HepG2 (cell line): ENCODE measurements around the gene KRT3. TPM values are rescaled to one million over a fixed set of nuclear protein-coding genes. Genes with fewer than 3 reads are reported as not detected.

ENCODE experiments used
- ATAC-seq: fragments of 200-7000 bp; cut with Tn5 transposase; 3 replicates; pipeline ENCODE4 v1.9.1; 2020; ENCODE audit warnings: mild to moderate bottlenecking, moderate library complexity
- BruUV-seq: library from RNA; stranded (reverse); fragments of 400-500 nt; replicated peaks from 2 replicates; lab custom pipeline; 2021; lab: Mats Ljungman, UMichigan
- CTCF ChIA-PET: fragments of 300-600 bp; formaldehyde crosslinking; extraction: SDS; loops from one replicate; lab custom pipeline; 2021; ENCODE audit warnings: low total read pairs, inconsistent platforms, low intra/inter-chr PET ratio; lab: Yijun Ruan, JAX
- POLR2A ChIA-PET: fragments of 350-600 bp; sonication (Branson Sonifier 250); formaldehyde crosslinking; loops from one replicate; lab custom pipeline; 2020; ENCODE audit warnings: antibody characterized with exemption, inconsistent platforms; lab: Yijun Ruan, JAX
- DNase-seq: peaks from one replicate; pipeline ENCODE4 v3.0.0-alpha.2; 2015; ENCODE audit warnings: low spot score
- FAIRE-seq: peaks from 3 replicates; lab custom pipeline; 2011; peaks lifted over from hg19 to GRCh38; lab: Jason Lieb, UNC
- H2AFZ ChIP-seq: one replicate; pipeline ENCODE4 v1.6.1; 2011; ENCODE audit warnings: low read length, inconsistent platforms
- H3K27ac ChIP-seq: fragments of 300-600 bp; 3 replicates; pipeline ENCODE4 v1.8.0; 2011; ENCODE audit warnings: mixed run types, mild to moderate bottlenecking, mixed read lengths, low read length, inconsistent platforms; ENCODE audit not compliant: insufficient read depth; ENCODE audit errors: extremely low read length
- H3K27me3 ChIP-seq, 2 experiments: fragments of 200-600 bp in 1 of 2; 2 replicates in 1 of 2; 3 replicates in 1 of 2; pipeline versions ENCODE4 v1.6.0 to v1.8.0; 2011; ENCODE audit warnings: low read length in 2 of 2, mild to moderate bottlenecking in 2 of 2, moderate library complexity in 2 of 2, inconsistent platforms in 1 of 2; ENCODE audit not compliant: insufficient read depth in 2 of 2, control insufficient read depth in 1 of 2
- H3K36me3 ChIP-seq, 2 experiments: fragments of 200-600 bp in 1 of 2; replicated peaks in 1 of 2; 2 replicates in 1 of 2; 3 replicates in 1 of 2; pipeline versions ENCODE4 v1.5.1 to v1.8.0; 2011; ENCODE audit warnings: low read length in 2 of 2, inconsistent platforms in 1 of 2; ENCODE audit not compliant: insufficient read depth in 2 of 2, control insufficient read depth in 1 of 2
- H3K4me1 ChIP-seq: 2 replicates; pipeline ENCODE4 v1.5.1; 2012; ENCODE audit warnings: low read length, inconsistent platforms; ENCODE audit not compliant: insufficient read depth
- H3K4me2 ChIP-seq: 2 replicates; pipeline ENCODE4 v1.6.0; 2011; ENCODE audit warnings: low read depth, low read length, inconsistent platforms
- H3K4me3 ChIP-seq, 3 experiments: fragments of 200-600 bp in 1 of 3; sonication (generic), shearing (Covaris generic) in 1 of 3; replicated peaks in 1 of 3; 2 replicates each; pipeline ENCODE4 v1.5.1; 2011 to 2016; ENCODE audit warnings: low read length in 3 of 3, inconsistent platforms in 2 of 3, low read depth in 2 of 3, mild to moderate bottlenecking in 2 of 3, control low read depth in 1 of 3, mixed read lengths in 1 of 3; ENCODE audit not compliant: insufficient read depth in 1 of 3
- H3K79me2 ChIP-seq: one replicate; pipeline ENCODE4 v1.6.1; 2011; ENCODE audit warnings: low read length, inconsistent platforms; ENCODE audit not compliant: insufficient read depth
- H3K9ac ChIP-seq: 2 replicates; pipeline ENCODE4 v1.6.0; 2011; ENCODE audit warnings: mild to moderate bottlenecking, low read depth, low read length, inconsistent platforms; ENCODE audit not compliant: insufficient read depth
- H3K9me3 ChIP-seq: 2 replicates; pipeline ENCODE4 v1.5.1; 2012; ENCODE audit warnings: mild to moderate bottlenecking, low read length
- H4K20me1 ChIP-seq: 2 replicates; pipeline ENCODE4 v1.6.0; 2011; ENCODE audit warnings: inconsistent platforms, mild to moderate bottlenecking, low read length, moderate library complexity; ENCODE audit not compliant: insufficient read depth
- DPF2 ChIP-seq: sonication (generic); formaldehyde crosslinking; IDR thresholded peaks from 2 replicates; pipeline ENCODE4 v1.4.0; 2020; ENCODE audit warnings: mild to moderate bottlenecking, low read depth, missing genetic modification reagents, borderline replicate concordance
- HOMEZ ChIP-seq: IDR thresholded peaks from 2 replicates; pipeline ENCODE4 v1.6.1; 2016; ENCODE audit warnings: low read depth
- ISL2 ChIP-seq: sonication (generic); formaldehyde crosslinking; IDR thresholded peaks from 2 replicates; pipeline ENCODE4 v1.5.0; 2020; ENCODE audit warnings: missing genetic modification reagents
- JUND ChIP-seq: sonication (generic); formaldehyde crosslinking; IDR thresholded peaks from 2 replicates; pipeline ENCODE4 v1.8.0; 2022; ENCODE audit warnings: mild to moderate bottlenecking, missing genetic modification reagents
- KAT7 ChIP-seq: IDR thresholded peaks from 2 replicates; pipeline ENCODE4 v1.6.1; 2018; ENCODE audit warnings: borderline replicate concordance, missing compliant biosample characterization
- PBX2 ChIP-seq: IDR thresholded peaks from 2 replicates; pipeline ENCODE4 v1.6.1; 2016; ENCODE audit warnings: control low read depth
- RFX5 ChIP-seq: IDR thresholded peaks from 2 replicates; pipeline ENCODE4 v1.6.1; 2011; ENCODE audit warnings: low read depth, low read length, improper control_type of control experiment
- STAT6 ChIP-seq: sonication (generic); formaldehyde crosslinking; IDR thresholded peaks from 2 replicates; pipeline ENCODE4 v1.4.0; 2020; ENCODE audit warnings: missing genetic modification reagents, mild to moderate bottlenecking, borderline replicate concordance
- TMF1 ChIP-seq: sonication (generic); formaldehyde crosslinking; IDR thresholded peaks from 2 replicates; pipeline ENCODE4 v1.8.1; 2022; ENCODE audit warnings: low read depth, missing genetic modification reagents
- ZBTB34 ChIP-seq: sonication (generic); formaldehyde crosslinking; IDR thresholded peaks from 2 replicates; pipeline ENCODE4 v1.8.0; 2022; ENCODE audit warnings: mild to moderate bottlenecking, missing genetic modification reagents
- ZNF234 ChIP-seq: sonication (generic); formaldehyde crosslinking; conservative IDR thresholded peaks from 2 replicates; pipeline ENCODE4 v1.5.1; 2020; ENCODE audit warnings: mild to moderate bottlenecking, missing genetic modification reagents
- ZNF382 ChIP-seq: sonication (generic); formaldehyde crosslinking; IDR thresholded peaks from 2 replicates; pipeline ENCODE4 v1.5.0; 2020; ENCODE audit warnings: missing genetic modification reagents, mild to moderate bottlenecking, borderline replicate concordance
- ZNF496 ChIP-seq: sonication (generic); formaldehyde crosslinking; IDR thresholded peaks from 2 replicates; pipeline ENCODE4 v1.8.1; 2023; ENCODE audit warnings: mild to moderate bottlenecking, moderate library complexity, missing genetic modification reagents; ENCODE audit not compliant: insufficient replicate concordance
- ZNF792 ChIP-seq: IDR thresholded peaks from 2 replicates; pipeline ENCODE4 v1.6.1; 2016
- ZSCAN25 ChIP-seq: sonication (generic); formaldehyde crosslinking; IDR thresholded peaks from 2 replicates; pipeline ENCODE4 v1.8.0; 2022; ENCODE audit warnings: mild to moderate bottlenecking, missing genetic modification reagents
- WGBS: methylation state at CpG from one replicate; pipeline ENCODE4 v1.1.6; 2017; ENCODE audit warnings: low lambda C conversion rate; 5-methylcytosine and 5-hydroxymethylcytosine counted together
- in situ Hi-C: cut with HindIII; loops from 2 replicates; pipeline ENCODE4 v1.10.0; 2017; ENCODE audit warnings: low pct_unique_long_range_greater_than_20kb; ENCODE audit not compliant: extremely low pct_ligation_motif_present
- intact Hi-C: fragments of 100-400 bp; cut with micrococcal nuclease; formaldehyde crosslinking; loops from one replicate; pipeline ENCODE4 v1.10.0; 2022; ENCODE audit not compliant: unreplicated experiment
- polyA plus RNA-seq, 8 experiments: library from polyadenylated mRNA; depleted of rRNA in 3 of 8; stranded (reverse) in 7 of 8; unstranded in 1 of 8; fragments of >200 nt; fragmentation: Illumina TruSeq in 4 of 8; extraction: Trizol in 4 of 8; gene quantifications; 2 replicates each; pipeline versions ENCODE4 v1.2.1 to v1.2.3, GENCODE V29; 2011 to 2016; ENCODE audit warnings: low read depth in 4 of 8, missing spikeins in 1 of 8, mixed read lengths in 1 of 8; ENCODE audit not compliant: insufficient read depth in 1 of 8
- total RNA-seq, 5 experiments: library from RNA; depleted of rRNA; stranded (reverse); fragments of >200 nt; fragmentation: Illumina TruSeq; extraction: Trizol; gene quantifications; 2 replicates each; pipeline ENCODE4 v1.2.3, GENCODE V29; 2016; ENCODE audit warnings: low read depth in 1 of 5

The KRT3 gene
- total and polyA plus RNA-seq, 2 of the 13 experiments (the other 11 are each of a cell fraction or from before 2014, with no cell fraction given) = not detected

- POLR2A ChIA-PET = no interaction called here
- CTCF ChIA-PET = no interaction called here
- WGBS = 8% methylated on average over 3 of the region's 5 CpGs
- ATAC-seq (no peak), FAIRE-seq (no peak), DNase-seq (no peak)
- Histone ChIP-seq H3K79me2 (no peaks in the 10 kb centered on the region), H3K4me2 (no peak overlapping the region), H4K20me1 (no peaks in the 10 kb centered on the region), H2AFZ (no peak overlapping the region), H3K4me1 (no peaks in the 10 kb centered on the region), H3K9me3 (no peaks in the 10 kb centered on the region), H3K36me3 (no peaks in the 10 kb centered on the region)
- BruUV-seq = no TSS peak
- intact Hi-C loops = no loop called here
- TF ChIP-seq ZNF496 (CRISPR knock-in tag) = no peak
- TF ChIP-seq ZBTB34 (CRISPR knock-in tag) = no peak
- TF ChIP-seq PBX2 = no peak
- TF ChIP-seq ZSCAN25 (CRISPR knock-in tag) = no peak
- TF ChIP-seq RFX5 = no peak
- no peak for TF ChIP-seq KAT7 (CRISPR knock-in tag)
- TF ChIP-seq JUND (CRISPR knock-in tag) = no peak
- TF ChIP-seq STAT6 = no peak
- no peak for TF ChIP-seq ZNF234 (CRISPR knock-in tag)
- TF ChIP-seq DPF2 (CRISPR knock-in tag) = no peak
- no peak for TF ChIP-seq ISL2 (CRISPR knock-in tag)
- no peak for TF ChIP-seq ZNF792
- TF ChIP-seq HOMEZ (CRISPR knock-in tag) = no peak
- TF ChIP-seq TMF1 = no peak
- no peak for TF ChIP-seq ZNF382 (CRISPR knock-in tag)
- TF ChIP-seq, all 625 proteins: peak for 0
- Histone ChIP-seq H3K4me3 (no peak overlapping the region), H3K27ac (no peak overlapping the region), H3K9ac (no peak overlapping the region), H3K27me3 (peaks cover 4 to 33% of the 10 kb centered on the region in 2 experiments; a peak in 3 of 5 replicates)
- in situ Hi-C loops = no loop called here
These were observed 1.2 kb downstream of the KRT3 start for GRCh38 chr12:52794479-52795331.
